Upper lobe of left lung (tissue), 4 donors: Measurements from ENCODE around the gene TIMMDC1.

Experiments
- CTCF ChIP-seq, 6 experiments: fragments of 450-650 bp in 4 of 6; fragments of 200-600 bp in 2 of 6; sonication (generic) in 2 of 6; IDR thresholded peaks; one replicate each; pipeline ENCODE4 v1.5.1; 2016 to 2019; ENCODE audit warnings: antibody characterized with exemption in 6 of 6
- POLR2A ChIP-seq, 4 donors: fragments of 450-650 bp; IDR thresholded peaks; one replicate each; pipeline ENCODE4 v1.5.1; 2016 to 2017; ENCODE audit warnings: antibody characterized with exemption in 4 of 4, mild to moderate bottlenecking in 2 of 4

- TF ChIP-seq CTCF (IDR thresholded peaks at IDR 0.05): no peak
- no peak for TF ChIP-seq POLR2A (IDR thresholded peaks at IDR 0.05)
These were observed 55.6 kb downstream of the TIMMDC1 start for GRCh38 chr3:119553823-119554415.
